ENCODE results near the gene IGF2. TPM values are rescaled to one million over a fixed set of nuclear protein-coding genes. Genes with fewer than 3 reads are reported as not detected.

IGF2 gene
- polyA plus RNA-seq, 3 donors, result 615 to 954 (median 884) TPM

DNA sequence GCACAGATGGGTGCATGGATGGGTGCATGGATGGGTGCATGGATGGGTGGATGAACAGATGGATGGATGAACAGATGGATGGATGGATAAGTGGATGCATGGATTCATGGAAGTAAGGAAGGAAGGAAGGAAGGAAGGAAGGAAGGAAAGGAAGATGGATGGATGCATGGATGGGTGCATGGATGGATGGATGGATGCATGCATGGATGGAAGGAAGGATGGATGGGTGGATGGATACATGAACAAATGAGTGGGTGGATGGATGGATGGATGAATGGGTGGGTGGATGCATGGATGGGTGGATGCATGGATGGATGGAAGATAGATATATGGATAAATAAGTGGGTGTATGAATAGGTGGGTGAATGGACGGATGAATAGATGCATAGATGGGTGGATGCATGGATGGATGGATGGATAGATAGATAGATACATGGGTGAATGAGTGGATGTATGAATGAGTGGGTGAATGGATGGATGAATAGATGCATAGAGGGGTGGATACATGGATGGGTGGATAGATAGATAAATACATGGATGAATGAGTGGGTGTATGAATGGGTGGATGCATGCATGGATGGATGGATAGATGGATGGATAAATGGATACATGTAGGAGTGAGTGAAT lies 32.5 kb downstream of the IGF2 start:
- DNase-seq, result no peak

DNA sequence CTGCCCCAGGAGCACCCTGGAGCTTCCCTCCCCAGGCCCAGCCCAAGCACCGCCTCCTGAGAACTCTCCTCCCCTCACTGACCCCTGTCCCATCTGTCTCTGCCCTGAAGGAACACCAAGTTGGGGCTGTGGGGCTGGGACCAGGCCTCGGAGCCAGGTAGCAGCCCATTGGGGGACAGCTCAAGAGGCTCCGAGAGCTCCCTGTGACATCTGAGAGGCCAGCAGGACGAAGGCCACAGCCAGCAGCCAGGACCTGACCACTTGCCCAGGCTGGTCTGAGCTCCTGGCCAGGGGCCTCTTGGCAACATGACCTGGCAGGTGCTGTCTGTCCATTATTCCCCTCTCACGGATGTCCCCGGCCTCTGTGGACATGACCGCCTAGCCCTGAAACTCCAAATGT lies 33.7 kb downstream of the IGF2 start:
- no peak for DNase-seq

DNA sequence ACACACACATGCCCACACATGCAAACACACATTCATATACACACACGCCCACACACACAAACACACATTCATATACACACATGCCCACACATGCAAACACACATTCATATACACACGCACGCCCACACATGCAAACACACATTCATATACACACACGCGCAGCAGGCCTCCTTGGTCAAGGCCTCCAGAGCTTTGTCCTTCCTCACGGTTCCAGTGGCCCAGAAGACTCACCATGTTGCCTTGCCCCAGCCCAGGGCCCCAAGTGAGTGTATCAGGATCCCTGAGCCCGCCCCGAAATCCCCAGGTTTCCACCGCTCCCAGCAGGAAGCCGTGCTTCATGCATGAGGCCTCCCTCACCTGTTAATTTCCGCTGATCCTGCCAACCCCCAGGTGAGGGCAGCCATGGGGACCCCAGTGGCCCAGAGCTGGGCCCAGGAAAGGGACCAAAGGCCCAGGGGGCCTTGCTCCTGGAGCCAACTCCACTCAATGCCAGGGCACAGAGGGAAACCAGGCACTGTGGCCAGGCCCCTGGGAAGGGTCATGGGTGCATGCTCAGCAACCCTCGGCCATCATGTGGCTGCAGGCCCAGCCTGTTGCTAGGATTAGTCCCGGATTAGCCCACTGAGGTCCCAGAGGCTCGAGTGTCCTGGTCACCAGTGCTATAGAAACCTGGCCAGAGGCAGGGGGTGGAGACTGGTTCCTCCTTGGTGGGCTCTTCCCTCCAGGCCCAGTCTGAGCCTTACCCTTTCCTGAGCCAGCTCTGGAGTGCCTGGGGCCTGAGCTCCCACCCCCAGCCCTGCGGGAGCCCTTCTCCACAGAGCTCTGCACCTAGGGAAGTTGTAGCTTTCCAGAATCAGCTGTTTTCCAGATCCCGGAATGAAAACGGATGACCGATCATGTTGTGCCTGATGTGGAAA lies 34.4 kb downstream of the IGF2 start:
- no peak for DNase-seq

DNA sequence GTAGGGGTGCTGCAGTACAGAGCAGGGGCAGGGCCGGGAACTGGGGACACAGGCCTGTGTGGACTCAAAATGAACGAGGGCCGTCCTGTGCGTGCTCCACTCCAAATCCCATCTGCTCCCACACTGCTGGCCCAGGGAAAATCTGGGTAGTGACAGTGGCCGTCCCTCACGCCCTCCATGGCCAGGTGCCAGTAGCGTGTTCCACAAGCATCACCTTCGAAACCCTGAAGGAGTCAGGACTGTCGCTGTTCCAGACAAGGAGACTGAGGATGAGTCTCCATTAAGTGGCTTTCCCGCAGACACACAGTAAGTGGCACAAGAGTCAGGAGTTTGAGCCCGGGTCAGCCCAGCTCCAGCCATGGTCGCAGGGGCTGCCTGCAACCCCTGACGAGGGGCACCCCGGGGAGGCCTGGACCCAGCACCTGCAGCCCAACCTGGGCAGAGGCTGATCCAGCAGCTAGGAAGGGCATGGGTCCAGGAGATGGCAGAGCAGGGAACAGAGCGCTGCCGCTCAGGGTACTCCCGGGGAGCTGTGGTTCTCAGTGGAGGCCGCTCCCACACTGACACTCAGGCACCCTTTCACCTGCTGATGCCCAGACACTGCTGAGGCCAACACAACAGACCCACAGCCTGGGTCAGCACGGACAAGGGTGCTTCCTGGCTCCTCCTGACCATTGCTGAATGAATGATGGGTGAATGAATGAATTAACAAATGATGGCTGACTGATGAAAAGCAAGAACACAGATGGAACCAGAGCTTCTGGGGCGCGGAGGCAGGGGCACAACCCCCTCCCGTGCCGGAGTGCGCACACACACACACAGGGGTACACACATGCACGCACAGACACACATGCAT lies 35.3 kb downstream of the IGF2 start:
- DNase-seq, result no peak

DNA sequence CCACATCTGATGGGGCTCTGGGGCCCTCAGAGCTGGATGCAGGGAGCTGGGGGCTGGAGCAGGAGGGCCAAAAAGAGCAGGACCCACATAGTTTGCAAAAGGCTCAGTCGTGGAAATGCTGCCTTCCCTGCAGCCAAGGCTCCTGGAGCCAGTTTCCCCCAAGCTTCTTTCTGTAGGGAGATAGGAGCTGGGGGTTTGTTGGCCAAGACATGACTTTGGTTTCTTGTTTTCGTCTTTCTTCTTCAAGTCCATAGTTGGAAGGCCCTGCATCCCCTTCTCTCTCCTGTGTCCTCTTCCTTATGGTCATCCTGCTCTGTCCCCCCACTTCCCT lies 36.3 kb downstream of the IGF2 start:
- DNase-seq, result no peak

DNA sequence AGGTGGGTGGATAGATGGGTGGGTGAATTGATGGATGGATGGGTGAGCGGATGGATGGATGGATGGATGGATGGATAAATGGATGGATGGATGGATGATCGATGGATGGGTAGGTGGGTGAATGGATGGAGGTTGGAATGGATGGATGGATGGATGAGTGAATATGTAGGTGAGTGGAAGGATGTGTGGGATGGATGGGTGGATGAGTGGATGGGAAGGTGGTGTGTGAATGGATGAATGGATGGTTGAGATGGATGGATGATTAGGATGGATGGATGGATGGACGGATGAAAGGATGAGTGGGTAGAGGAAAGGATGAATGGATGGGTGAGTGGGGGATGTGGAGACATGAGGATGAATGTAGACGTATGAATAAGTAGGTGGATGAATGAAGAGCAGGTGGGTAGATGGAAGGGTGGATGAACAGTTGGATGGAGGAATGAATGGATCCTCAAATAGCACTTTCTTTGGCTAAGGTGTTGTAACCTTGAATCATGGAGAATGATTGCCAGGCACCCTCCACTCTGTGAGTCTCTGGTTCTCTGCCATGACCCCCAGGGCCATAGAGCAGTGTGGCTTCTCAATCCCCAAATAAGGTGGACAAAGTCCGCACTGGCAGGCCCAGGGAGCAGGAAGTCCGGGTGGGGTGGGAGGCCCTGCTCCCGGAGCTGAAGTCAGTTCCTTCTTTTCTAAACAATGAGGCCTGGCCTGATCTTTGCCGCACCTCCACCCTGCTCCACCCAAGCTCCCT lies 36.9 kb downstream of the IGF2 start:
- no peak for DNase-seq

DNA sequence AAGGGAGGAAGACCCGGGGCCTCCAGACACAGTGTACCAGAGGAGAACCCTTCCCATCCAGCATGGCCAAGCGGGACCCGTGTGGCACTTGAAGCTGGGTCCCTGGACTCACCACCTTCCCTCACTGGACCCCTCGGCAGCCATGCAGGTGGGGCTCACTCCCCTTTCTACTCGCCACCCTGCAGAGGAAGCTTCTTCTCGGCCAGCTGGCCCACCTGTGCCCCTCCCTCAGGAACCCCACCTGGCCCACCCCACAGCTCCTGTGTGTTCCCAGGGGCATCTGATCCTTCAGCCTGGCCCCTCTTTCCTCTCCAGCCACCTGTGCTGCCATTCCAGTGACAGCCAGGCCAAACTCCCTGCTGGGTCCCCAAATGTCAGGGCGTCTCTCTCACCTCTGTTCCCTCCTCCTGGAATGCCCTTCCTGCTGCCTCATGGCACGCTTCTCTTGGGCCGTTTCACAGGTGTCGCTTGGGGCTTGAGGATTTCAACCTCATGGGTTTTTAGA lies 38.0 kb downstream of the IGF2 start:
- no peak for DNase-seq

DNA sequence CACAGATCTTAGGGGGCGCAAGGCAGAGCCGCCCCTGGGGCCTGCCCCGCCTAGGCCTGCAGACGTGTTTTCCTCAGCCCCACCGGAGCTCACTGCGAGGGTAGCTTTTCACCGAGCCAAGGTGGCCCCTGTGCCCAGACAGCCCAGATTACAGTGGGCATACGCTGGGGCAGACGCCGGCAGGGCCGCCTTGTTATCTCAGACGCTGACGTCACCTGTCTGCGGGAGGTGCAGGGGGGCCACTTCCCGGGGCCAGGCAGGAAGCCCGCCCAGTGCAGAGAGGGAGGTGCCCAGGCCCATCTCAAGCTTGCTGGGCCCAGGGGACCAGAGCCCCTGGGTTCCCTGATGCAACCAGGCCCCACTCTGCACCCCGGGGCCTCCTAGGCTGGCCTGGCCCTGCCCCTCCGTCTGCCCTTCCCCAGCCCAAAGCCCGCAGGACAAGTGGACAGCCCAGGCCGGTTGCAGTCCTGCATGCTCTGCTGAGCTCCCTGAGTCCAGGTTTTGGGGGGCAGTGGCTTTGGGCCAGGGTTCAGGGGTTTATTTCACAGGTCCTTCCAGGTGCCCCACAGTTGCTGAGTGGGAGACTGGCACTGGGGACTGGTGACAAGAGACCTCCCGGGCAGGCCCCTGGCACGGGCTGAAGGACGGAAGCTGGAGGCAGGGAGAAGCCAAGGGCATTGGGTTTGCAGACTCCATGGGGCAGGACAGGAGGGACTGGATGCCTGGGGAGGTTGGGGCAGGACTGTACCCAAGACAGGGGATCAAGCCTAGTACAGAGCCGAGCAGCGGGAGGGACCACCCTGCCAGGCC lies 38.6 kb downstream of the IGF2 start:
- no peak for DNase-seq

DNA sequence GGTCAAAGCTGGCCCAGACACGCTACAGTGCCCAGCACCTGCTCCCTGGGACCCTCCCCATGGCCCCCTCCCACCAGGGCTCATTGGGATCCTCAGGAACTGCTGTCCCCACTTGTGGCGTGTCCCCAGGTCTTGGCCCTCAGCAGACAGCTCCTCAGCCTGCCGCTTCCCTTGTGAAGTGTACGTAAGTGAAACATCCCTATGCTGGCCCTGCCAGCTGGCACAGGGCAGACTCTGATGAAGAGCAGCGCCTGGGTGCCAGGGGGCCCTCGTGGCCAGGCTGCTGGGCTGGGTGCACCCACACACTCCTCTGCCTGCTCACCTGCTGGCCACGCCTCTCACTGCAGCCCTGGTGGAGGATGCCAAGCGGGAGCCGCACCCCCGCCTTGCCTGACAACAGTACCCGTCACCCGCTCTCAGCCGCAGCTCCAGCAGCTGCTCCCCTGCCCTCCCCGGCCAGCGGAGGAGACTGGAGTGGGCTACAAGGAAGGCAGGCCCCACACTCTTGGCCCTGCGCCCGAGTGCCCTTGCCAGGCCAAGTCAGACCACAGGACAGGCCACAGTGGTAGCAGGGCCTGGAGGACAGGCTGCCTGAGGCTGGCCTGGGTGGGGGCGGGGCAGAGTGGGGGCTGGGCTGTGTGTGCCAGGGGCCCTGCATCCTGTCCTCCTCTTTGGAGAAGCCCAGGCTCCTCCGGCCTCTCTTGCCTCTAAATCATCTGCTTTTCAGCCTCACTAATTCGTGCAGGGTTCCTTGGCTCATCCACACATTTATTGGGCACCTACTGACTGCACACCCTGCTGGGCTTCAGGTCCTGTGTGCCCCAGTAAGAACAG lies 39.5 kb downstream of the IGF2 start:
- DNase-seq, result peak; percentile 35

DNA sequence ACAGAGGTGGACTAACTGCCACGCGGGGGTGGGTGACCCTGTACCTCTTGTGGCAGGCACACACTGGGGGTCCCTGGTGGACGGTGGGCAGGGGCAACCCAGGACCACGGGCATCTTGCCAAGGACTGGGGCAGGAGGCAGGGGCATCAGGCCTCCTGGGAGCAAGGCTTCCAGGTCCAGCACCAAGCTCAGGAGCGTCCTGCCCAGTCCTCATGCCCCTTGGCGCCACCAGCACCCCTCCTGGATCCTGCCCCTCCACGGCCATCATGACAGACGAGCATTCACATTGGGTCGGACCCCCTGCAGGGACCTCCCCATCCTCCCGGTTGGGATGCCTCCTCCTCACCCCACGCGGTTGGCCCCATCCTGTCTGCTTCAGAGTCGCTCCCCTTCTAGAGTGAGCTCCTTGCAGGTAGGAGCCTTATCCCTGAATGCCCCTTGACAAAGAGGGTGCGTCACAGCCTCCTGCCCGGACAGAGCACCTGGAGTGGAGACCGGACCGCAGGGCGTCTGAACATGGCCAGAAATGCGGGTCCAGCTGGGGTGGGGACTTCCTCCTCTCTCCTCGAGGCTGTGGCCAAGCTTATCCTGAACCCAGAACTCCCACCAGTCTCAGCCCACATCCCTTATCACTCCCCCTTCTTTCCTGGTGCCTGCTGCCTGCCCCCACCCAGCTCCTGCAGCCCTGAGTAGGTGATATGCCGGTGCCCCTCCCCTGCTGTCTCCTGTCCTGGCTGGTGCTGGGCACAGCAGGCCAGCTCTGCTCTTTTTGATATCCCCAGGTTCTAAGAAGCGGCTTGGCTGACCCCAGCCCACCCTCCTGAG lies 40.3 kb downstream of the IGF2 start:
- DNase-seq, result no peak

DNA sequence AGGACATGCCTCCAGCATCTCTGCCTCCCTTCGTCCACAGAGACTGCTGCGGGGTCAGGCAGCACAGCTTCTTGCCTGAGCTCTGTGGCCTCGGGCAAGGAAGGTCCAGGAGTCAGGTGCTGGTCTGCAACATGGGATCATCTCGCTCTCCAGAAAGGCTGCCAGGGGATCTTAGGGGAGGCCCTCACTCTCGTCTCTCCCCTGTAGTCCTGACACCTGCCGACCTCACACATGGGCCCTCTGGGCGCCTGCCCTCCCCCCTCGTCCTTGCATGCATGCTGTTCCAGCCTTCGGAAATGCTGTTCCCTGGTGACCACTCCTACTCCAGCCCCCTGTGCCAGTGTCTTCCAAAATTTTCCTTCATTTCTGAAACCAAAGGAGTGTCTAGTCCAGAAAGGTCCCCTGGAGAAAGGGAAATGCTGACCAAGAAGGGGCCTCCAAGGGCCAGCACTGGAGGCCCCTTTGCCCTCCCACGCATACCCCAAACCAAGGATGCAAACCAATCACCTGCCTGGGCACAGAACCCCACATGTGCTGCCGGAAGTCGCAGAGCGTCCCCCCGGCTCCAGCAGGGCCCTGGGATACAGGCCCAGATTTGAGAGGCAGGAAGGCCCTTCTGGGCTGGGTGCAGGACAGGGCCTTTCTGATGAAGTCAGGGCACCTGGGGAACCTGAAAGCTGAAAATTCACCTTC lies 41.0 kb downstream of the IGF2 start:
- no peak for DNase-seq

DNA sequence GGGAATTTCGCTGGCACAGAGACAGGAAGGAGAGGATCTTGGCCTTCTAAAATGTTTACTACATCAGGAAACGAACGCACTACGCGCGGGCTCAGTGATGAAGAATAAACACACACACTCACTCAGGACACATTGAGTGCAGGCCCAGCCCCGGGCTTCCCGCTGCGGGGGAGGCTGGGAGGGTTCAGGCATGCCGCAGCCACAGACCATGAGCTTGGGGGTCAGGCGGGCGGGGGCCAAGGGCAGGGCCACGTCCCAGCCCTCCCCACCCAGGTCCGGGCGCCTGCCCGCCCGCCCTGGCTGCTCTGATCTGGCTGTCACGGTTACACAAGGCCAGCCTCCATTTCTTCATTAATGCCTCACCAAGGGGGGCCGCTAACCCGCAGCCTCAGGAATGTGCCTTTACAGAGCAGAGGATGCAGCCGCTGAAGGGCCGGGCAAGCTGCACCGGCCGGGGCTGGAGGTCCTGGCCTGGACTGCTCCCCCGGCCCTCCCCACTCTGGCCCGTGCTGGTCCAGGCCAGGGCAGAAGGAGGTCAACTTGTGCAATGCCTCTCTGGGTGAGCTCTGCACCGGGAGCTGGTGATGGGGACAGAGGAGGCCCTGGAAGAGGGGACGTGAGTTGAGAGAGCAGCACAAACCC lies 41.7 kb downstream of the IGF2 start:
- peak; percentile 80 for DNase-seq

DNA sequence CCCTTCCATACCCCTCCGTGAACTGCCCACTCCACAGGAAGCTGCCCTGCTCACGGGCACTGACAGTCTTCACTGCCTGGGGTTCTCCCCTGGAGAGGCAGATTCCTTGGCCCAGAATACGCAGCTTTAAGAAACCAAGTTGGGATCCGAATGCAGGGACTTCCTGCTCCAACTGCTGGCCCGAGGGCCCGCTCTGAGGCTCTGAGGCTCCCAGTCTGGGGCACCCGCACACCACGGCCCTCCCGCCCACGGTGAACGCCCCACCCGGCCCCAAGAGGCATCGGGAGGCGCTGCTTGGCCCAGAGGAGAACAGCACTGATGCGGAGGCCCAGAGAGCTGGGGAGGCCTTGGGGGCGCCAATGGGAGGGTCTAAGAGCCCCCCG lies 42.3 kb downstream of the IGF2 start:
- no peak for DNase-seq

DNA sequence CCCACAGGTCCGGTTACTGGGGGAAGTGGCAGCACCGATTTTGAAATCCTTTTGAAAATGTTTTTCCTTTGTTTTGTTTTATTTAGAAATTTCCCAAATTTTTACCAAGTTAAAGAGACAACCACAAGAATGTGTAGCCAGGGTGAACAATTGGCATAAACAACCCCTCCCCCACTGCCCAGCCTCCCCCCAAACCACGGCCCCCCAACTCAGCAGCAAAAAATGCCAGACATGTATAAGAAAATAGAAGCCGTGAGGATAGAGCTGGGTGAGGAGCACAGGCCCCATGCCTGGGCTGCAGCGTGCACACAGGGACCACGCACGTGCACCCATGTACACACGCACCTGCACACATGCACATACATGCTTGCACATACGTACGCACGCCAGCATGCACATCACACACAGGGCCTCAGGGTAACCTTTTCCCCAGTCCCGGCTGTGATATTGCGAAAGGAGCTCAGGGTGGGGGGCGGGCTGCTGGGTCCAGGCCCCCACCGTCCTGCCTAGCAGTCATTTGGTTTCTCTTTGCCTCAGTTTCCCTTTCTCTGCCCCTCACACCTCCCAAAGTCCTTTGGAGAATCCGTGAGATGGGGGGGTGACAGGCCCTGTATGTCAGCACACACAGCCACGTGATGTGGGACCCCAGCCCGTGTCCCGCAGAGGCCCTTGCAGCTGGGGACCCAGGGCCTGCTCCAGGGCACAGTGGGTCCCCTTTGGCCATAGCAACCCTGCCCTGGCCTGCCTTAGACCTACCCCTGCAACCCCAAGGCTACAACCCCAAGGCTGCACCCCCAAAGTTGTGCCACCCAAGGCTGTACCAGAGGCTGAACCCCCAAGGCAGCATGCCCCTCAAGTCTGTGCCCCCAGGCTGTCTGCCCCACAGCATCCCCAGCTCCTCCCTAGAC lies 42.9 kb downstream of the IGF2 start:
- no peak for DNase-seq

DNA sequence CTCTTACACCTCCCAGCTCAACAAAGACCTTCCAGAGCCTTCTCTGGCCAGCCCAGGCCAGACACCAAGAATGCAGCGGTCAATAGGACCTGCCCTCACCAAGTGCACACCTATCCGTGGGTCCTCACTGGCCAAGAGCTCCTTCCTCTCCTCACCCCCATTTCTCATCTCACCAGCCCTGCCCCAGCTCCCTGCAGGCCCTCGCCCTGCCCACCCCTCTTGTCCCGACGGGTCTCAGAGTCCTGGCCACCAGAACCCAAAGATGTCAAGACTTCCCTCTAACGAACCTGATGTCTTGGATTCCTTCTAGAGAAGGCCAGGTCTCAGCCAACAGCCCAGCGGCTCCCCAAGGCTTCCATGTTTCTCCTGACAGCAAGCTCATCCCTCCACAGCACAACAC lies 43.6 kb downstream of the IGF2 start:
- no peak for DNase-seq

DNA sequence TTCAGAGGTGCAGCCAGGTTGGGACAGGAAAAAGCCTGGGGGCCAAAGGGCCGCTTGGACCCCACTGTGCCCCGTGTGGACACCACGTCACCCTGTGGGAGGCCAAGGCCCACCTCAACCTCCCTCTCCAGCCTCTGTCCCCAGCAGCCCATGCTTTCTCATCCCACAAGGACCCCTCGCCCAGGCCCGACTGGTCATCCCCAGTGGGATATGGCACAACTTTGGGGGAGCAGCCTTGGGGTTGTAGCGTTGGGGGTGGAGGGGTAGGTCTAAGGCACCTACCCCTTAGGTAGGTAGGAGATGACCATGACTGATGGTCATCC lies 44.0 kb downstream of the IGF2 start:
- no peak for DNase-seq

All from renal pelvis (tissue), 4 donors.